Inflammatory macrophage treated with lipopolysaccharide for 1 hour (primary cell): ENCODE measurements around the gene FOXJ1.
"Not testable (repeated sequence)": the region's sequence is repeated elsewhere in the genome, so short reads cannot be mapped to it uniquely, and the experiment has no call there.

Experiments used
- DNase-seq, 2 donors: peaks; one replicate each; pipeline ENCODE4 v3.0.0-alpha.2; 2020 to 2022

Gene FOXJ1, protein sequence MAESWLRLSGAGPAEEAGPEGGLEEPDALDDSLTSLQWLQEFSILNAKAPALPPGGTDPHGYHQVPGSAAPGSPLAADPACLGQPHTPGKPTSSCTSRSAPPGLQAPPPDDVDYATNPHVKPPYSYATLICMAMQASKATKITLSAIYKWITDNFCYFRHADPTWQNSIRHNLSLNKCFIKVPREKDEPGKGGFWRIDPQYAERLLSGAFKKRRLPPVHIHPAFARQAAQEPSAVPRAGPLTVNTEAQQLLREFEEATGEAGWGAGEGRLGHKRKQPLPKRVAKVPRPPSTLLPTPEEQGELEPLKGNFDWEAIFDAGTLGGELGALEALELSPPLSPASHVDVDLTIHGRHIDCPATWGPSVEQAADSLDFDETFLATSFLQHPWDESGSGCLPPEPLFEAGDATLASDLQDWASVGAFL

DNA sequence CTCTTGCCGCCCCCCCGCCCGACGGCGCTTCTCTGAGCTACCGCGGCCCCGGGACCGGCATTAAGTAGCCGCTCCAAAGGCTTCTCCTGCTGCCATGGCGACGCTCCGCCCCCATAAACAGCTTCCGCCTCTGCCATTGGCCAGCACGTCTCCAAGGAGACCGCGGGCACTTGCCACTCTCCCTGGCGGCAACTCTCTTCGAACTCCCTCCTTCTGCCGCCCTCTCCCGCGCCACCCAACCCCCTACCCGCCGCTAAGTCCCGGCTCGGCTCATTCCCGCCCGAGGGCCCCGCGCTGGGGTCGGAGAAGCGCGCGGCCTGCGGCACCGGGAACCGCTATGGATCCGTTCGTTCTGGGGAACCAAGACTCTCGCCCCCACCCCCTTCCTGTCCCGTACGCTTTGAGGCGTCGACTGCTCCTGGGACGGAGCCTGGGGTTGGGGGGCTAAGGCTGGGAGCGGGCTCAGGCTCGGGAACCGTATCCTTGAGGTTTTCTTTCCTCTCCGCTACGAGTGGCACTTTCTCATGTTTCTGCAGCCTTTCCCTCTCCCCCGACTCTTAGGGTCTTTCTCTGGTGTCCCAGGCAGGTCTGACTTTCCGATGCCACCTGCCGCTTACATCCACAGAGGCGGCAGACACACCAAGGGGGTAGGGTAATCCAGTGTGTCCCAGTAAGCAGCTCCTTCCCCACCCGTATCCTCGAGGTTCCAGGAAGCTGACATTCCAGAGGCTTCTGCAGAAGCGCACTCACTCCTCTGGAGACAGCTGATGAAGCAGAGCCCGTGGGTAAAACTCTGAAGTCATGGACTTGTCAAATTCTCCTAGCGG is at the start of gene FOXJ1:
Gene FOXJ1, minus strand, starts transcription at position 34 of the 827 bp plus-strand sequence. CDS start 850 bp downstream, outside the sequence.
- peak; percentile 77 to 94 for DNase-seq

DNA sequence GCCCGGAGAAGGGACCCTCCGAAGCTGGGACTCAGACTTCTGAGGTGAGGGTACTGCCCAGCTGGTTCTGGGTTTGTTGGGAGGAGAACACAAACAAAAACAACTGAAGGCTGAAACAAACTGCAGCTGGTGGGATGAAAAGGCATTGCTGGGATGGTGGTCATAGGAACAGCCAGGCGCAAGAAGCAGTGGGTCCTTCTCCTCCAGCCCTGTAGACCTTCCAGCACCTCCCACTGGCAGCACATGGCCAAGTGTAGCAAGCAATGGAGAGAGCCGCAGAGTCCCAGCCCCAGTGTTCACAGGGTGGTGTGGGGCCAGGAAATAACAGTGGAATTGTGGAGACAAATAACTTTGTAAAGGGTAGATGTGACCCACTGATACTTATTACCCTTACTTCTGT is 48.7 kb upstream of the FOXJ1 start:
- no peak for DNase-seq

GRCh38 chr17:76189247-76189646 is 48.2 kb upstream of the FOXJ1 start:
- DNase-seq = no peak

GRCh38 chr17:76188213-76189016 is 47.4 kb upstream of the FOXJ1 start:
- DNase-seq = no peak

GRCh38 chr17:76186774-76187173 is 45.7 kb upstream of the FOXJ1 start:
- DNase-seq = not testable (repeated sequence)

GRCh38 chr17:76184290-76184689 is 43.2 kb upstream of the FOXJ1 start:
- no peak for DNase-seq

DNA sequence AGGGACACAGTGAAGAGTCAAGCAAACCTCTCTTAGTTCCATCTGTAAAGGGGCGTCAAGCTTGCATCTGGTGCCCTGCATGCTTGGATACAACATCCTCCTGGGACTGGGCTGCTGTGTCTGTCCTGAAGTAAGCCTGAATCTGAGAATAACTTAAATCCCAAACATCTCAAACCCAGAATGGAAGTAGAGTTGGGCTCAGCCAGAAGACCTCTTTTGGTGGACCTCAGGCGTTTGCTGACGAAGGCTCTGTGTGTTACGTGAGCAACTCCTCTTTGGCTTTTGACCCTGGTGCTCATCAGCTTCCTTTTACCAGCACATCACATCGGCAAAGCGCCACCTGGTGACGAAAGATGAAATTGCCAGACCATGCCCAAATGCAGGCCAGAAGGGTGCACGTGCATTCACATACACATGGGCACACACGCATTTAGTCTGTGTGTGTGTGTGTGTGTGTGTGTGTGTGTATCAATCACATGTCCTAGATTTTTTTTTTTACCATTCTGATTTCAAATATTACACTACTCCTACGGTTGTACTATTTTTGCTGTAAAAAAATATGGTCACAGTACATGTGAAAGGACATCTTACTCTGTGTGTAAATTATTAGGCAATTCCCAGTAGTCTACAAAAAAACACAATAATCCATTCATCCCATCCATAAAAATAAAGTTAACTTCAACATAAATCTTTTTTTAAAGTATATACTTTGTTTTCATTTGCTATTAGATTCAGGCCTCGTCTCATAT is 41.1 kb upstream of the FOXJ1 start:
- DNase-seq = peak; percentile 75 to 99

GRCh38 chr17:76179496-76180467 is 38.7 kb upstream of the FOXJ1 start:
- DNase-seq = peak in 1 of 2 donors; percentile 2

GRCh38 chr17:76178124-76178523 is 37.1 kb upstream of the FOXJ1 start:
- no peak for DNase-seq

- DNase-seq = no peak
Observed at GRCh38 chr17:76176701-76177574, 35.9 kb upstream of the FOXJ1 start.

DNA sequence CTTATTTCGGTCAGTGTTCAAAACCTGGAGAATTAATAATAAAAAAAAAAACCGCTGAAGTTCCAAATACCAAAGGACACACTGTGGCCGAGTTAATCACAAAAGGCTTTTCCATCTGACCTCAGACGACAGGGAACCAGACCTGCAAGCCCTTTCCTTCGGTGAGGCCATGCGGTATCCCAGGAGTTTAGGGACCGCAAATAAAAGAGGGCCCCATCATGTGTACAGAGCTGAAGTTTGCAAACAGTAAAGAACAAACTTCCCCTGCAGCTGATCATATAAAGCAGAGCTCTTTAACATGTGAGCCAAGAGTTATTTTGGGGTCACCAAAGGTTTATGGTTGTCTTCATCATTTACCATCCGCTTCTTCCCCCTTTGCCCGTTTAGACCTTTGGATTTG is 33.0 kb upstream of the FOXJ1 start:
- no peak for DNase-seq

- no peak for DNase-seq
Observed at GRCh38 chr17:76173474-76173873, 32.4 kb upstream of the FOXJ1 start.

GRCh38 chr17:76171706-76172105 is 30.7 kb upstream of the FOXJ1 start:
- no peak for DNase-seq

DNA sequence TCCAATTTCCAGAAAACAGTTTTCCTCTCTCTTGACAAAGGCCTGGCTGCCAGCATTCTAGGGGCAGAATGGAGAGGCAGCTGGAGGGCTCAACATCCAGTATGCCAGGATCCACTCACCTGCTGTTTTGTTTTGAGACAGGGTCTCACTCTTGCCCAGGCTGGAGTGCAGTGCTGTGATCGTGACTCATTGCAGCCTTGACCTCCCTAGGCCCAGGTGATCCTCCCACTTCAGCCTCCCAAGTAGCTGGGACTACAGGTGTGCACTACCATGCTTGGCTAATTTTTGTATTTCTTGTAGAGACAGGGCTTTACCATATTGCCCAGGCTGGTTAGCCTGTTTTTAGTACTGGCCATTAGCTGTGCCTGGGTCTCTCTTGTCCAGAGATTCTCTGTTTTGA is 29.1 kb upstream of the FOXJ1 start:
- no peak for DNase-seq

DNA sequence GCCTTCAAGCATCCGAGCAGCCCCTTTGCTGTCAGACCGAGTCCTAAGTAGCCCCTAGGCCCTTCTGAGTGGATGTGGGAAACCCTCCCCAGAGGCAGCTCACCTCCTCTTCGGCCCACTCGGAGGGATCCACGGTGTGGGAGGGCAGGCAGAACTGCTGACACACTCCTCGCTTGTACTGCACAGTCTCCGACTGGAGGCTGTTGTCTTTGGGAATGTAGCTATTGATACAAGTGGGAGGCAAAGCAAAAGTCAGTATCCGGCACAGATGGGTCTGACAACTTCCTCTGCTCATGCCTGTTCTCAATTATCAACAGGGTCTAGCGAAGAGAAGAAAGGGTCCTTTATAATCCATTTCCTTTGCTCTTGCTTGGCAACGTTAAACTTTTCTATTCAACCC is 25.9 kb upstream of the FOXJ1 start:
- DNase-seq = no peak

- peak in 1 of 2 donors; percentile 22 for DNase-seq
Observed at GRCh38 chr17:76166168-76166567, 25.1 kb upstream of the FOXJ1 start.

- no peak for DNase-seq
Observed at GRCh38 chr17:76164331-76164730, 23.3 kb upstream of the FOXJ1 start.

DNA sequence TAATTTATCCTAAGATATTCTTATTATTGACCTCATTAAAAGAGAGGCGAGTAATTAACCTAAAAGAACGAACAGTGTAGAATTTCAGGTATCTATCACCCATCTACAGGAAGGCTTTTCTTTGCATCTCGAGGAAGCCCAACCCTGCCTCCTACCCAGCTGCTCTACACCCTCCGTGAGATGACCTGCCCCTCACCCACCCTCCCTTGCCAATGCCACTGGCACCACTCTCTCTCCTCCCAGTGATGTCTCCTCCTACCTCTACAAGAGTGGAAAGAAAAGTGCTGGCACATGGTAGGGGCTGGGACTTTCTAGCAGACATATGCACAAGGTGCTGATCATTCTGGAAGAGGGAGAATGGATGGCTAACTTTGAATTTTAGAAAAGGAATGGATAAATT is 22.9 kb upstream of the FOXJ1 start:
- no peak for DNase-seq

GRCh38 chr17:76161619-76162266 is 20.7 kb upstream of the FOXJ1 start:
- DNase-seq = no peak
